HuH-7 (cell line): Measurements from ENCODE around the gene NDUFA13.

ENCODE experiments used
- DNase-seq: peaks from one replicate; pipeline ENCODE4 v3.0.0; 2011; ENCODE audit warnings: low spot score

NDUFA13 gene

GRCh38 chr19:19548915-19549759 lies 33.1 kb downstream of the NDUFA13 start:
- no peak for DNase-seq

- DNase-seq = no peak
Observed at GRCh38 chr19:19549804-19550464, 33.9 kb downstream of the NDUFA13 start.

GRCh38 chr19:19550485-19550929 lies 34.5 kb downstream of the NDUFA13 start:
- DNase-seq = no peak

GRCh38 chr19:19550972-19551852 lies 35.2 kb downstream of the NDUFA13 start:
- no peak for DNase-seq

- no peak for DNase-seq
Observed at GRCh38 chr19:19551853-19552192, 35.8 kb downstream of the NDUFA13 start.

GRCh38 chr19:19552798-19553197 lies 36.8 kb downstream of the NDUFA13 start:
- peak; percentile 97 for DNase-seq

- DNase-seq = no peak
Observed at GRCh38 chr19:19553670-19554069, 37.6 kb downstream of the NDUFA13 start.

- peak; percentile 81 for DNase-seq
Observed at GRCh38 chr19:19554074-19555023, 38.3 kb downstream of the NDUFA13 start.

GRCh38 chr19:19558055-19558454 lies 42.0 kb downstream of the NDUFA13 start:
- DNase-seq = no peak

GRCh38 chr19:19558636-19559035 lies 42.6 kb downstream of the NDUFA13 start:
- DNase-seq = no peak

GRCh38 chr19:19559931-19560330 lies 43.9 kb downstream of the NDUFA13 start:
- DNase-seq = no peak

GRCh38 chr19:19561946-19562664 lies 46.1 kb downstream of the NDUFA13 start:
- no peak for DNase-seq

- DNase-seq = no peak
Observed at GRCh38 chr19:19562665-19563347, 46.8 kb downstream of the NDUFA13 start.

- no peak for DNase-seq
Observed at GRCh38 chr19:19563348-19563848, 47.4 kb downstream of the NDUFA13 start.

- no peak for DNase-seq
Observed at GRCh38 chr19:19566306-19566705, 50.3 kb downstream of the NDUFA13 start.

GRCh38 chr19:19567391-19567790 lies 51.4 kb downstream of the NDUFA13 start:
- DNase-seq = no peak

GRCh38 chr19:19568802-19569756 lies 53.1 kb downstream of the NDUFA13 start:
- DNase-seq = no peak

- no peak for DNase-seq
Observed at GRCh38 chr19:19570571-19570970, 54.5 kb downstream of the NDUFA13 start.
